GM12892 (cell line): ENCODE data around the gene LIPF.

Source experiments
- POLR2A ChIP-seq: IDR thresholded peaks from 2 replicates; pipeline ENCODE4 v1.6.1; 2011; ENCODE audit warnings: low read depth, low read length, control low read depth
- POLR2AphosphoS5 ChIP-seq: IDR thresholded peaks from 2 replicates; pipeline ENCODE4 v1.6.1; 2011; ENCODE audit warnings: low read depth, low read length, control low read depth

DNA sequence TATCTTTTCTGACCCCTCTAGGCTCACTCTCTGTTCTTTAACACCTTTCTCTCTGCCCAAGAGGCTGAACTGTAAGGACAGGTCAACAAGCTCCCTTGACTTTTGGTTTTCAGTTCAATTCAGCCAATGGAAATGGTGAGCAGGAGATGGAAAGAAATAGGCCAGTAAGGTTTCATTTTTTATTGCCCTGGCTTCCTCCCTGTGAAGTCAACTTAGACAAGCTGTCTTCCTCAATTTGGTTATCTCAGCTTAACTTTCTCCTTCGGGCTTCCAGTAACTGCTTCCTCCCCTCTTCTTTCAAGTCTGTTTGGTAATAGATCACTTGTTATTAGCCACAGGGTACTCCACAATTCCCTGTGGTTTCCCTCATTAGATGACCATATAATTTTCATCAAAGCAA is 61.6 kb downstream of the LIPF start:
- TF ChIP-seq POLR2AphosphoS5 (no peak), POLR2A (no peak)
